GM12878 (cell line): Measurements from ENCODE around the gene ADAM19. TPM values are rescaled to one million over a fixed set of nuclear protein-coding genes. Genes with fewer than 3 reads are reported as not detected.
A peak's percentile ranks its signal among the peaks of the same experiment; 100 is the strongest.

Experiments used
- BHLHE40 ChIP-seq, 2 experiments: fragments of 450-650 bp in 1 of 2; IDR thresholded peaks; 2 replicates each; pipeline ENCODE4 v1.6.1; 2011 to 2017; ENCODE audit warnings: low read depth in 2 of 2, borderline replicate concordance in 1 of 2, improper control_type of control experiment in 1 of 2, low read length in 1 of 2, mild to moderate bottlenecking in 1 of 2
- DPF2 ChIP-seq: fragments of 450-650 bp; IDR thresholded peaks from 2 replicates; pipeline ENCODE4 v1.6.1; 2017; ENCODE audit warnings: mild to moderate bottlenecking
- EP300 ChIP-seq, 2 experiments: fragments of 150-350 bp in 1 of 2; IDR thresholded peaks; 2 replicates each; pipeline ENCODE4 v1.6.1; 2011 to 2012; ENCODE audit warnings: low read depth in 2 of 2, low read length in 2 of 2, borderline replicate concordance in 1 of 2, improper control_type of control experiment in 1 of 2, inconsistent platforms in 1 of 2; ENCODE audit not compliant: control insufficient read depth in 1 of 2
- IRF3 ChIP-seq: fragments of 450-650 bp; IDR thresholded peaks from 2 replicates; pipeline ENCODE4 v1.6.1; 2014; ENCODE audit warnings: mild to moderate bottlenecking
- KDM1A ChIP-seq: fragments of 200-600 bp; sonication (generic); IDR thresholded peaks from 2 replicates; pipeline ENCODE4 v1.6.1; 2016; ENCODE audit warnings: borderline replicate concordance
- NBN ChIP-seq: fragments of 450-650 bp; IDR thresholded peaks from 2 replicates; pipeline ENCODE4 v1.6.1; 2016
- NR2F1 ChIP-seq: fragments of 450-650 bp; conservative IDR thresholded peaks from 2 replicates; pipeline ENCODE4 v1.6.1; 2017; ENCODE audit warnings: mild to moderate bottlenecking
- PRDM15 ChIP-seq: fragments of 450-650 bp; formaldehyde crosslinking; IDR thresholded peaks from 2 replicates; pipeline ENCODE4 v1.4.0; 2020; ENCODE audit warnings: mild to moderate bottlenecking, moderate library complexity
- SP1 ChIP-seq: IDR thresholded peaks from one replicate; pipeline ENCODE4 v1.6.1; 2011; ENCODE audit warnings: low read depth, low read length
- TBL1XR1 ChIP-seq: IDR thresholded peaks from 2 replicates; pipeline ENCODE4 v1.6.1; 2012; ENCODE audit warnings: low read depth, low read length, improper control_type of control experiment
- ZBED1 ChIP-seq: IDR thresholded peaks from 2 replicates; pipeline ENCODE4 v1.6.1; 2016; ENCODE audit warnings: borderline replicate concordance
- polyA plus RNA-seq, 11 experiments: library from polyadenylated mRNA; depleted of rRNA in 4 of 11; unstranded in 6 of 11; stranded (reverse) in 5 of 11; fragments of >200 nt; fragmentation: Nextera tagmentation in 4 of 11; fragmentation: Illumina TruSeq in 1 of 11; extraction: Ambion mirVana in 4 of 11; extraction: Trizol in 1 of 11; gene quantifications; 1 replicate in 1 of 11; 2 replicates in 10 of 11; pipeline versions ENCODE4 v1.2.1 to v1.2.3, GENCODE V29; 2011 to 2016; ENCODE audit warnings: inconsistent platforms in 2 of 11, missing spikeins in 2 of 11, low read depth in 1 of 11
- total RNA-seq, 4 experiments: library from RNA; depleted of rRNA in 3 of 4; stranded (reverse); fragments of >200 nt in 3 of 4; fragmentation: Illumina TruSeq in 1 of 4; extraction: Trizol in 1 of 4; gene quantifications; 2 replicates each; pipeline versions ENCODE4 v1.2.1 to v1.2.3, GENCODE V29; 2013 to 2021

The ADAM19 gene
- total and polyA plus RNA-seq, 10 of the 15 experiments (the other 5 are each of a cell fraction or from before 2014, with no cell fraction given) = 16.0 to 92.8 (median 44.7) TPM

GRCh38 chr5:157602505-157602904, 26.9 kb upstream of the ADAM19 start (continued):
- TF ChIP-seq PRDM15 (no peak), IRF3 (no peak), DPF2 (peak; percentile 86), NBN (peak; percentile 95), BHLHE40 (IDR thresholded peaks at IDR 0.05; ENCODE audit: borderline replicate concordance in 1 of 2, low read depth in 2 of 2, low read length in 1 of 2) (peak in 1 of 2 experiments; percentile 44; a peak in 1 of 4 replicates), ZBED1 (peak; percentile 72; the same call in 1 of the 2 replicates), SP1 (no peak), KDM1A (no peak), NR2F1 (peak; percentile 72; the same call in 1 of the 2 replicates), TBL1XR1 (0 out of 2 replicates have a peak, but pooled peaks have one; percentile 38), EP300 (IDR thresholded peaks at IDR 0.05; ENCODE audit: borderline replicate concordance in 1 of 2, control insufficient read depth in 1 of 2, low read depth in 2 of 2, low read length in 2 of 2) (peak; percentile 58 to 80; a peak in 3 of 4 replicates)
- TF ChIP-seq, all 136 proteins: peak for 33
